Lower leg skin (tissue), 3 donors: ENCODE data around the gene CTDSP2.

Experiments
- POLR2A ChIP-seq, 2 donors: fragments of 450-650 bp; IDR thresholded peaks; one replicate each; pipeline ENCODE4 v1.6.1; 2016 to 2017; ENCODE audit warnings: antibody characterized with exemption in 2 of 2, mild to moderate bottlenecking in 1 of 2, moderate library complexity in 1 of 2
- TF ChIP-seq, protein P1 (sequence below), 3 donors: fragments of 450-650 bp; IDR thresholded peaks; one replicate each; pipeline ENCODE4 v1.5.1; 2016; ENCODE audit warnings: antibody characterized with exemption in 3 of 3, mild to moderate bottlenecking in 3 of 3, moderate library complexity in 2 of 3

DNA sequence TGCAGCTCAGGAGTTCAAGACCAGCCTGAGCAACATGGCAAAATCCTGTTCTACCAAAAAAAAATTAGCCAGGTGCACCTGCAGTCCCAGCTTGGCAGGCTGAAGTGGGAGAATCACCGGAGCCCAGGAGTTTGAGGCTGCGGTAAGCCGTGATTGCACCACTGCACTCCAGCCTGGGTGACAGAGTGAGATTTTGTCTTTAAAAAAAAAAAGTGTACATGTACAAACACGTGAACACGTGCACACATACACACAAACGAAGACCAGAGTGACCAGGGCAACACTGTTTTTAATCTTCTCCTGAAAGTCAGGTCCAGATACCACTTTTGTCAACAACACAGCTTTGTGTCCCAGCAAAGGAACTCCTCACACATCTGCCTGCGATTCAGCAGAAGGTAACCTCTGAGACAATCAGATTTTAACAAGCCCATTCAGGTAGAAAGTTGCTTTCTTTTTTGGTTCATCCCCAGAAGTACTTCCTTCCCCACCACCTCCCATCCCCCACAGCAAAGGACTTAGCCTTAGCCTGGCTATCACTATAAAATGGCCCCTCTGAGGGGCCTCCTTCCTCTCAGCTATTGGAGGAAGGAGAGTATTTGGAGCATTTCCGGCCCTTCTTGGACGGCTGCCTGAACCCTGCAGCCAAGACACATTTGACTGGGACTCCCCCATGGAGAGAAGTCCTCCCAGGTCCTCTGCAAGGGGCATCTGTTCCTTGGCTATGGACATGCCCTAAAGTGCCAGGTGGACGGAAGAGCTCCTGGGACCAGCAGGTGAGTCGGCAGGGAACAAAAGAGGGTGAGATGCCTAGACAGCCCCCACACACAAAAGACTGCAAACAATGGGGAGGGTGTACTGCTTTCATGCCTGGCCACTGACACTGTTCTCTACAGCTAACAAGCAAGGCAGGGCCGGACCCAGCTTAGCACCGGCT, 9.8 kb downstream of the CTDSP2 start:
- TF ChIP-seq, protein P1, sequence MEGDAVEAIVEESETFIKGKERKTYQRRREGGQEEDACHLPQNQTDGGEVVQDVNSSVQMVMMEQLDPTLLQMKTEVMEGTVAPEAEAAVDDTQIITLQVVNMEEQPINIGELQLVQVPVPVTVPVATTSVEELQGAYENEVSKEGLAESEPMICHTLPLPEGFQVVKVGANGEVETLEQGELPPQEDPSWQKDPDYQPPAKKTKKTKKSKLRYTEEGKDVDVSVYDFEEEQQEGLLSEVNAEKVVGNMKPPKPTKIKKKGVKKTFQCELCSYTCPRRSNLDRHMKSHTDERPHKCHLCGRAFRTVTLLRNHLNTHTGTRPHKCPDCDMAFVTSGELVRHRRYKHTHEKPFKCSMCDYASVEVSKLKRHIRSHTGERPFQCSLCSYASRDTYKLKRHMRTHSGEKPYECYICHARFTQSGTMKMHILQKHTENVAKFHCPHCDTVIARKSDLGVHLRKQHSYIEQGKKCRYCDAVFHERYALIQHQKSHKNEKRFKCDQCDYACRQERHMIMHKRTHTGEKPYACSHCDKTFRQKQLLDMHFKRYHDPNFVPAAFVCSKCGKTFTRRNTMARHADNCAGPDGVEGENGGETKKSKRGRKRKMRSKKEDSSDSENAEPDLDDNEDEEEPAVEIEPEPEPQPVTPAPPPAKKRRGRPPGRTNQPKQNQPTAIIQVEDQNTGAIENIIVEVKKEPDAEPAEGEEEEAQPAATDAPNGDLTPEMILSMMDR (IDR thresholded peaks at IDR 0.05), result no peak
- no peak for TF ChIP-seq POLR2A (IDR thresholded peaks at IDR 0.05)
